ENCODE data around the gene SH2D2A. TPM values are rescaled to one million over a fixed set of nuclear protein-coding genes. Genes with fewer than 3 reads are reported as not detected.
"Not testable (repeated sequence)": the region's sequence is repeated elsewhere in the genome, so short reads cannot be mapped to it uniquely, and the experiment has no call there.

The SH2D2A gene
- total RNA-seq, 1 donor from 2014 or later = 3.5 TPM

GRCh38 chr1:156766298-156767100 lies 50.1 kb downstream of the SH2D2A start:
- Histone ChIP-seq H3K27me3 (ENCODE audit: low read depth) (no peaks in the 10 kb centered on the region), H3K27ac (peak overlapping the region; percentile 96), H3K9me3 (no peaks in the 10 kb centered on the region), H3K4me1 (peaks cover 33% of the 10 kb centered on the region), H3K4me3 (peak overlapping the region; percentile 96), H3K36me3 (peaks cover 15% of the 10 kb centered on the region)
- intact Hi-C loops (cut with DNase I) = no loop called here
- TF ChIP-seq CTCF (IDR thresholded peaks at IDR 0.05) = no peak
- DNase-seq = peak; percentile 60
- peak; percentile 4 to 28 for ATAC-seq

- peaks cover 7% of the 10 kb centered on the region for H3K36me3 ChIP-seq
- no peak overlapping the region for H3K4me3 ChIP-seq
- no peaks in the 10 kb centered on the region for H3K27me3 ChIP-seq (ENCODE audit: low read depth)
- peaks cover 31% of the 10 kb centered on the region for H3K4me1 ChIP-seq
- no peak for TF ChIP-seq CTCF (IDR thresholded peaks at IDR 0.05)
- H3K27ac ChIP-seq = no peak overlapping the region
- intact Hi-C loops (cut with DNase I) = no loop called here
- no peak for ATAC-seq
- DNase-seq = no peak
- no peaks in the 10 kb centered on the region for H3K9me3 ChIP-seq
Measured at GRCh38 chr1:156765666-156766065, 51.0 kb downstream of the SH2D2A start.

GRCh38 chr1:156765136-156765535 lies 51.5 kb downstream of the SH2D2A start:
- H3K27me3 ChIP-seq (ENCODE audit: low read depth); H3K27ac ChIP-seq; intact Hi-C loops (cut with DNase I); H3K4me3 ChIP-seq; ATAC-seq; H3K36me3 ChIP-seq; DNase-seq; H3K9me3 ChIP-seq: not testable (repeated sequence)
- H3K4me1 ChIP-seq = peaks cover 30% of the 10 kb centered on the region

DNA sequence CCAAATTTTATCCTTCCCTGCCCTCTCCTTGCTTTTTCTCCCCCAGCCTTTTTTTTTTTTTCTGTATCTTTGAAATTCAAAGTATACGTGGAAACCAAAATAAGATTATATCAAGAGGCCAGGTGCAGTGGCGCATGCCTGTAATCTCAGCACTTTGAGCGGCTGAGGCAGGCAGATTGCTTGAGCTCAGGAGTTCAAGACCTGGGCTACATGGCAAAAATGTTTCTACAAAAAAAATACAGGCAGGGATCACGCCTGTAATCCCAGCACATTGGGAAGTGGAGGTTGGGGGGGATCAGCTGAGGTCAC lies 55.9 kb downstream of the SH2D2A start:
- no peak for DNase-seq

GRCh38 chr1:156760092-156760795 lies 56.4 kb downstream of the SH2D2A start:
- no peak overlapping the region for H3K4me3 ChIP-seq
- TF ChIP-seq CTCF (IDR thresholded peaks at IDR 0.05) = no peak
- no peaks in the 10 kb centered on the region for H3K9me3 ChIP-seq
- no peaks in the 10 kb centered on the region for H3K4me1 ChIP-seq
- H3K36me3 ChIP-seq = no peaks in the 10 kb centered on the region
- no peak for DNase-seq
- no peak overlapping the region for H3K27ac ChIP-seq
- H3K27me3 ChIP-seq (ENCODE audit: low read depth) = no peaks in the 10 kb centered on the region
- ATAC-seq = no peak
- intact Hi-C loops (cut with DNase I) = no loop called here

More for the DNA sequence above, 55.9 kb downstream of the SH2D2A start:
- Histone ChIP-seq H3K27me3 (ENCODE audit: low read depth) (no peaks in the 10 kb centered on the region), H3K9me3 (no peaks in the 10 kb centered on the region), H3K4me1 (peaks cover under 1% of the 10 kb centered on the region), H3K27ac (no peak overlapping the region), H3K4me3 (no peak overlapping the region), H3K36me3 (no peaks in the 10 kb centered on the region)
- TF ChIP-seq CTCF (IDR thresholded peaks at IDR 0.05) = no peak
- no peak for ATAC-seq
- intact Hi-C loops (cut with DNase I) = no loop called here

- intact Hi-C loops (cut with DNase I); ATAC-seq; H3K27me3 ChIP-seq (ENCODE audit: low read depth); H3K36me3 ChIP-seq; H3K4me1 ChIP-seq; H3K27ac ChIP-seq; H3K4me3 ChIP-seq; H3K9me3 ChIP-seq: not testable (repeated sequence)
- peak; percentile 14 for DNase-seq
Measured at GRCh38 chr1:156757572-156758253, 58.9 kb downstream of the SH2D2A start.
